Measurements from ENCODE around the gene INA.

GRCh38 chr10:103295374-103296015 lies 18.6 kb downstream of the INA start:
- no peak for TF ChIP-seq CTCF (IDR thresholded peaks at IDR 0.05; ENCODE audit: low read depth, low read length, poor library complexity, severe bottlenecking)
- no peak for TF ChIP-seq EZH2phosphoT487 (IDR thresholded peaks at IDR 0.05; ENCODE audit: borderline replicate concordance, low read length)

All from DOHH2 (cell line).